Spleen (tissue), 11 donors: ENCODE data around the gene CD300H. TPM values are rescaled to one million over a fixed set of nuclear protein-coding genes. Genes with fewer than 3 reads are reported as not detected.

Source experiments
- DNase-seq: peaks from one replicate; pipeline ENCODE4 v3.0.0-alpha.2; 2020
- H3K27ac ChIP-seq, 8 donors: fragments of 200-600 bp; sonication (generic) in 7 of 8; 1 replicate in 4 of 8; 2 replicates in 4 of 8; pipeline versions ENCODE4 v1.5.0 to v1.8.0; 2016 to 2021; ENCODE audit warnings: inconsistent platforms in 4 of 8, mild to moderate bottlenecking in 4 of 8, moderate library complexity in 1 of 8
- H3K27me3 ChIP-seq, 7 donors: fragments of 200-600 bp; sonication (generic) in 6 of 7; replicated peaks in 1 of 7; 1 replicate in 4 of 7; 2 replicates in 3 of 7; pipeline versions ENCODE4 v1.5.0 to v1.8.0; 2016 to 2021; ENCODE audit warnings: inconsistent platforms in 3 of 7, mild to moderate bottlenecking in 1 of 7
- H3K36me3 ChIP-seq, 6 donors: fragments of 200-600 bp; sonication (generic) in 5 of 6; 1 replicate in 4 of 6; 2 replicates in 2 of 6; pipeline versions ENCODE4 v1.5.0 to v1.8.0; 2016 to 2021; ENCODE audit warnings: inconsistent platforms in 2 of 6
- H3K4me1 ChIP-seq, 6 donors: fragments of 200-600 bp; sonication (generic) in 5 of 6; 1 replicate in 3 of 6; 2 replicates in 3 of 6; pipeline versions ENCODE4 v1.5.0 to v1.8.0; 2016 to 2021; ENCODE audit warnings: inconsistent platforms in 3 of 6
- H3K4me3 ChIP-seq, 8 donors: fragments of 200-600 bp; sonication (generic) in 7 of 8; 1 replicate in 4 of 8; 2 replicates in 4 of 8; pipeline versions ENCODE4 v1.5.0 to v1.8.0; 2016 to 2021; ENCODE audit warnings: inconsistent platforms in 4 of 8, mild to moderate bottlenecking in 4 of 8, moderate library complexity in 2 of 8
- H3K9me3 ChIP-seq, 8 donors: fragments of 200-600 bp; sonication (generic) in 7 of 8; 1 replicate in 4 of 8; 2 replicates in 4 of 8; pipeline versions ENCODE4 v1.5.0 to v1.8.0; 2016 to 2021; ENCODE audit warnings: inconsistent platforms in 4 of 8
- POLR2A ChIP-seq, 3 donors: fragments of 450-650 bp; IDR thresholded peaks; one replicate each; pipeline ENCODE4 v1.5.1; 2017; ENCODE audit warnings: antibody characterized with exemption in 3 of 3, mild to moderate bottlenecking in 1 of 3
- POLR2AphosphoS5 ChIP-seq, 3 donors: sonication (generic); formaldehyde crosslinking; IDR thresholded peaks; one replicate each; pipeline ENCODE4 v1.5.1; 2017; ENCODE audit warnings: antibody characterized with exemption in 3 of 3
- WGBS, 5 donors: extraction: QIAGEN DNeasy Blood & Tissue Kit in 3 of 5; methylation state at CpG; one replicate each; pipeline versions ENCODE4 v1.1.5 to v1.1.7; 2013 to 2018; 5-methylcytosine and 5-hydroxymethylcytosine counted together
- intact Hi-C: fragments of 100-400 bp; cut with DNase I; formaldehyde crosslinking; loops from one replicate; pipeline ENCODE4 v1.15.0; 2023; ENCODE audit warnings: low total_unique reads
- polyA plus RNA-seq, 3 donors: library from polyadenylated mRNA; stranded (reverse); fragments of 200-250 nt; gene quantifications; one replicate each; pipeline ENCODE4 v1.2.1, GENCODE V29; 2013
- total RNA-seq, 7 donors: library from RNA; depleted of rRNA in 3 of 7; stranded (reverse); fragments of >200 nt in 3 of 7; fragmentation: NEBNext Ultra II Directional in 4 of 7; extraction: Animal tissue kit (Norgen Biotek cat#: 25700) in 4 of 7; gene quantifications; one replicate each; pipeline versions ENCODE4 v1.1.0 to v1.2.1, GENCODE V29; 2016 to 2021
- TF ChIP-seq, protein P1 (sequence below), 11 experiments: fragments of 200-600 bp in 7 of 11; fragments of 450-650 bp in 4 of 11; sonication (generic) in 4 of 11; IDR thresholded peaks in 8 of 11; conservative IDR thresholded peaks in 3 of 11; 1 replicate in 7 of 11; 2 replicates in 4 of 11; pipeline versions ENCODE4 v1.4.0 to v1.8.0; 2016 to 2021; ENCODE audit warnings: antibody characterized with exemption in 11 of 11, inconsistent platforms in 4 of 11, mild to moderate bottlenecking in 1 of 11
- donor health status: healthy with polysubstance abuse.
- donor health status: DM: no; HTN: no; CAD: no; lungs with moderate emphysema.
- donor health status: DM: no; HTN: no; CAD: no.
- donor health status: Bipolar disorder and iron deficiency.
- donor health status: healthy.
- donor health status: DM: no; HTN: no; CAD: no.
- donor health status: DM: yes; HTN: yes; CAD: no.

Gene CD300H
- total and polyA plus RNA-seq, 10 donors, result 1.5 to 20.0 (median 3.7) TPM; not detected in 2

- no peaks in the 10 kb centered on the region for H3K36me3 ChIP-seq
- intact Hi-C loops, result no loop called here
Observed at GRCh38 chr17:74608511-74608910, 41.2 kb upstream of the CD300H start.

GRCh38 chr17:74607221-74607620, 39.9 kb upstream of the CD300H start:
- Histone ChIP-seq H3K4me3 (no peak overlapping the region), H3K27me3 (peaks cover 0 to 82% (median 3%) of the 10 kb centered on the region in 7 donors), H3K9me3 (no peaks in the 10 kb centered on the region), H3K4me1 (peaks cover 0 to 32% (median 11%) of the 10 kb centered on the region in 6 donors), H3K36me3 (no peaks in the 10 kb centered on the region), H3K27ac (no peak overlapping the region)
- WGBS, 5 donors, result 7 to 25% (median 11%) methylated on average over 1 of the region's 1 CpG
- TF ChIP-seq, protein P1, sequence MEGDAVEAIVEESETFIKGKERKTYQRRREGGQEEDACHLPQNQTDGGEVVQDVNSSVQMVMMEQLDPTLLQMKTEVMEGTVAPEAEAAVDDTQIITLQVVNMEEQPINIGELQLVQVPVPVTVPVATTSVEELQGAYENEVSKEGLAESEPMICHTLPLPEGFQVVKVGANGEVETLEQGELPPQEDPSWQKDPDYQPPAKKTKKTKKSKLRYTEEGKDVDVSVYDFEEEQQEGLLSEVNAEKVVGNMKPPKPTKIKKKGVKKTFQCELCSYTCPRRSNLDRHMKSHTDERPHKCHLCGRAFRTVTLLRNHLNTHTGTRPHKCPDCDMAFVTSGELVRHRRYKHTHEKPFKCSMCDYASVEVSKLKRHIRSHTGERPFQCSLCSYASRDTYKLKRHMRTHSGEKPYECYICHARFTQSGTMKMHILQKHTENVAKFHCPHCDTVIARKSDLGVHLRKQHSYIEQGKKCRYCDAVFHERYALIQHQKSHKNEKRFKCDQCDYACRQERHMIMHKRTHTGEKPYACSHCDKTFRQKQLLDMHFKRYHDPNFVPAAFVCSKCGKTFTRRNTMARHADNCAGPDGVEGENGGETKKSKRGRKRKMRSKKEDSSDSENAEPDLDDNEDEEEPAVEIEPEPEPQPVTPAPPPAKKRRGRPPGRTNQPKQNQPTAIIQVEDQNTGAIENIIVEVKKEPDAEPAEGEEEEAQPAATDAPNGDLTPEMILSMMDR (IDR thresholded peaks at IDR 0.05 in 8 of 11, conservative IDR thresholded peaks at IDR 0.05 in 3 of 11), result no peak
- TF ChIP-seq POLR2AphosphoS5 (IDR thresholded peaks at IDR 0.05) (no peak), POLR2A (IDR thresholded peaks at IDR 0.05) (no peak)
- intact Hi-C loops, result no loop called here
- DNase-seq, result no peak

More at GRCh38 chr17:74608511-74608910, 41.2 kb upstream of the CD300H start:
- WGBS, 5 donors, result 94 to 98% (median 96%) methylated on average over 3 of the region's 3 CpGs
- Histone ChIP-seq H3K27me3 (peaks cover 0 to 82% (median 0%) of the 10 kb centered on the region in 7 donors), H3K4me1 (peaks cover 0 to 32% (median 17%) of the 10 kb centered on the region in 6 donors), H3K27ac (no peak overlapping the region), H3K4me3 (no peak overlapping the region), H3K9me3 (no peaks in the 10 kb centered on the region)
- no peak for DNase-seq
- TF ChIP-seq, protein P1 (IDR thresholded peaks at IDR 0.05 in 8 of 11, conservative IDR thresholded peaks at IDR 0.05 in 3 of 11), result no peak
- no peak for TF ChIP-seq POLR2A (IDR thresholded peaks at IDR 0.05)
- no peak for TF ChIP-seq POLR2AphosphoS5 (IDR thresholded peaks at IDR 0.05)

GRCh38 chr17:74606050-74606449, 38.7 kb upstream of the CD300H start:
- WGBS, 5 donors, result 71 to 95% (median 89%) methylated on average over 4 to 8 of the region's 8 CpGs
- Histone ChIP-seq H3K27ac (no peak overlapping the region), H3K4me3 (no peak overlapping the region), H3K36me3 (no peaks in the 10 kb centered on the region), H3K27me3 (peaks cover 0 to 82% (median 3%) of the 10 kb centered on the region in 7 donors), H3K4me1 (peaks cover 0 to 38% (median 10%) of the 10 kb centered on the region in 6 donors), H3K9me3 (no peaks in the 10 kb centered on the region)
- no peak for DNase-seq
- intact Hi-C loops, result no loop called here
- TF ChIP-seq, protein P1 (IDR thresholded peaks at IDR 0.05 in 8 of 11, conservative IDR thresholded peaks at IDR 0.05 in 3 of 11), result no peak
- TF ChIP-seq POLR2AphosphoS5 (IDR thresholded peaks at IDR 0.05), result no peak
- TF ChIP-seq POLR2A (IDR thresholded peaks at IDR 0.05), result no peak

- 65 to 75% (median 69%) methylated on average over 10 of the region's 10 CpGs for WGBS, 5 donors
- intact Hi-C loops, result no loop called here
- peaks cover 0 to 38% (median 10%) of the 10 kb centered on the region in 6 donors for H3K4me1 ChIP-seq
Observed at GRCh38 chr17:74605361-74605760, 38.1 kb upstream of the CD300H start.

More at GRCh38 chr17:74605361-74605760, 38.1 kb upstream of the CD300H start:
- no peak for DNase-seq
- no peak overlapping the region for H3K27ac ChIP-seq
- TF ChIP-seq POLR2AphosphoS5 (IDR thresholded peaks at IDR 0.05), result no peak
- TF ChIP-seq, protein P1 (IDR thresholded peaks at IDR 0.05 in 8 of 11, conservative IDR thresholded peaks at IDR 0.05 in 3 of 11), result no peak
- TF ChIP-seq POLR2A (IDR thresholded peaks at IDR 0.05), result no peak
- H3K9me3 ChIP-seq, result no peaks in the 10 kb centered on the region
- H3K36me3 ChIP-seq, result no peaks in the 10 kb centered on the region
- peaks cover 0 to 77% (median 3%) of the 10 kb centered on the region in 7 donors for H3K27me3 ChIP-seq
- H3K4me3 ChIP-seq, result no peak overlapping the region
